HL-60 (cell line): ENCODE data around the gene PEX5.

Experiments used
- POLR2AphosphoS5 ChIP-seq: IDR thresholded peaks from 2 replicates; pipeline ENCODE4 v1.6.1; 2012; ENCODE audit warnings: low read depth
- SPI1 ChIP-seq: IDR thresholded peaks from 2 replicates; pipeline ENCODE4 v1.6.1; 2012; ENCODE audit warnings: low read depth, mild to moderate bottlenecking, borderline replicate concordance
- TF ChIP-seq, protein P1 (sequence below): IDR thresholded peaks from one replicate; pipeline ENCODE4 v1.5.1; 2011; ENCODE audit warnings: low read length, control low read depth, inconsistent platforms; ENCODE audit not compliant: insufficient read depth
- TF ChIP-seq, protein P2 (sequence below): IDR thresholded peaks from 2 replicates; pipeline ENCODE4 v1.6.1; 2012; ENCODE audit warnings: low read depth; ENCODE audit not compliant: insufficient replicate concordance

DNA sequence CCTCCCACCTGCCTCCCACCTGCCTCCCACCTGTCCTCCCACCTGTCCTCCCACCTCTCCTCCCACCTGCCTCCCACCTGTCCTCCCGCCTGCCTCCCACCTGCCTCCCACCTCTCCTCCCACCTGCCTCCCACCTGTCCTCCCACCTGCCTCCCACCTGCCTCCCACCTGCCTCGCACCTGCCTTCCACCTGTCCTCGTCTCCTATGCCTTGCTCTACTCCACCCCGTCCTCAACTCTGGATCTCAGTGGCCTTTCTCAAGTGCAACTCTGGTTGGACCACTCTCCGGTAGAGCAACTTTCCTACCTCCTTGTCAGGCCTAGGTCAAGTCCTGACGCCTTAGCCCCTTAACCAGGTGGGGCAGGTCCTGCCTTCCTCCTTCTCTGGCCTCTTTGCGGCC, 29.3 kb upstream of the PEX5 start:
- TF ChIP-seq, protein P1, sequence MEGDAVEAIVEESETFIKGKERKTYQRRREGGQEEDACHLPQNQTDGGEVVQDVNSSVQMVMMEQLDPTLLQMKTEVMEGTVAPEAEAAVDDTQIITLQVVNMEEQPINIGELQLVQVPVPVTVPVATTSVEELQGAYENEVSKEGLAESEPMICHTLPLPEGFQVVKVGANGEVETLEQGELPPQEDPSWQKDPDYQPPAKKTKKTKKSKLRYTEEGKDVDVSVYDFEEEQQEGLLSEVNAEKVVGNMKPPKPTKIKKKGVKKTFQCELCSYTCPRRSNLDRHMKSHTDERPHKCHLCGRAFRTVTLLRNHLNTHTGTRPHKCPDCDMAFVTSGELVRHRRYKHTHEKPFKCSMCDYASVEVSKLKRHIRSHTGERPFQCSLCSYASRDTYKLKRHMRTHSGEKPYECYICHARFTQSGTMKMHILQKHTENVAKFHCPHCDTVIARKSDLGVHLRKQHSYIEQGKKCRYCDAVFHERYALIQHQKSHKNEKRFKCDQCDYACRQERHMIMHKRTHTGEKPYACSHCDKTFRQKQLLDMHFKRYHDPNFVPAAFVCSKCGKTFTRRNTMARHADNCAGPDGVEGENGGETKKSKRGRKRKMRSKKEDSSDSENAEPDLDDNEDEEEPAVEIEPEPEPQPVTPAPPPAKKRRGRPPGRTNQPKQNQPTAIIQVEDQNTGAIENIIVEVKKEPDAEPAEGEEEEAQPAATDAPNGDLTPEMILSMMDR = no peak
- TF ChIP-seq, protein P2, sequence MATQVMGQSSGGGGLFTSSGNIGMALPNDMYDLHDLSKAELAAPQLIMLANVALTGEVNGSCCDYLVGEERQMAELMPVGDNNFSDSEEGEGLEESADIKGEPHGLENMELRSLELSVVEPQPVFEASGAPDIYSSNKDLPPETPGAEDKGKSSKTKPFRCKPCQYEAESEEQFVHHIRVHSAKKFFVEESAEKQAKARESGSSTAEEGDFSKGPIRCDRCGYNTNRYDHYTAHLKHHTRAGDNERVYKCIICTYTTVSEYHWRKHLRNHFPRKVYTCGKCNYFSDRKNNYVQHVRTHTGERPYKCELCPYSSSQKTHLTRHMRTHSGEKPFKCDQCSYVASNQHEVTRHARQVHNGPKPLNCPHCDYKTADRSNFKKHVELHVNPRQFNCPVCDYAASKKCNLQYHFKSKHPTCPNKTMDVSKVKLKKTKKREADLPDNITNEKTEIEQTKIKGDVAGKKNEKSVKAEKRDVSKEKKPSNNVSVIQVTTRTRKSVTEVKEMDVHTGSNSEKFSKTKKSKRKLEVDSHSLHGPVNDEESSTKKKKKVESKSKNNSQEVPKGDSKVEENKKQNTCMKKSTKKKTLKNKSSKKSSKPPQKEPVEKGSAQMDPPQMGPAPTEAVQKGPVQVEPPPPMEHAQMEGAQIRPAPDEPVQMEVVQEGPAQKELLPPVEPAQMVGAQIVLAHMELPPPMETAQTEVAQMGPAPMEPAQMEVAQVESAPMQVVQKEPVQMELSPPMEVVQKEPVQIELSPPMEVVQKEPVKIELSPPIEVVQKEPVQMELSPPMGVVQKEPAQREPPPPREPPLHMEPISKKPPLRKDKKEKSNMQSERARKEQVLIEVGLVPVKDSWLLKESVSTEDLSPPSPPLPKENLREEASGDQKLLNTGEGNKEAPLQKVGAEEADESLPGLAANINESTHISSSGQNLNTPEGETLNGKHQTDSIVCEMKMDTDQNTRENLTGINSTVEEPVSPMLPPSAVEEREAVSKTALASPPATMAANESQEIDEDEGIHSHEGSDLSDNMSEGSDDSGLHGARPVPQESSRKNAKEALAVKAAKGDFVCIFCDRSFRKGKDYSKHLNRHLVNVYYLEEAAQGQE = no peak
- no peak for TF ChIP-seq SPI1
- TF ChIP-seq POLR2AphosphoS5 = no peak
